ENCODE data around the gene ALG2. TPM values are rescaled to one million over a fixed set of nuclear protein-coding genes. Genes with fewer than 3 reads are reported as not detected.

The ALG2 gene
- total and polyA plus RNA-seq, 2 of the 13 experiments (the other 11 are each of a cell fraction or from before 2014, with no cell fraction given), result 46.2 to 49.0 TPM

DNA sequence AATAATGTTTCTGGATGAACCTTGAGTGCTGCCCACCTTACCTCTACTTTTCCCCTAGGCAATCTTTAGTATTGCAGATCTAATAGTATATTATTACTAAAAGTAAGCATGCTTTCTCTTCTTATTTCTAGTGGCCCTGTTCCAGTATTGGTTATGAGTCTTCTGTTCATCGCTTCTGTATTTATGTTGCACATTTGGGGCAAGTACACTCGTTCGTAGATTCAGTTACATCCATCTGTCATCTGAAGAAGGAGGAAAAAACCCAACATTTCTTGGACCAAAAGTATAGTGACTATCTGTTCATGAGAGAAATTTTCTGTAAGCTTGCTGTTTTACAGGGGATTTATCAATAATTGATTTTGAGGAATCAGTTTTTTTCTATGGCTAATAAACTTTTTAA lies 8.5 kb upstream of the ALG2 start:
- ATAC-seq (no peak), FAIRE-seq (no peak), DNase-seq (ENCODE audit: low spot score) (no peak)
- 97% methylated on average over 3 of the region's 3 CpGs for WGBS (ENCODE audit: low lambda C conversion rate)
- no peak overlapping the region for H3K4me2 ChIP-seq (ENCODE audit: low read depth, low read length)
- in situ Hi-C loops (cut with HindIII; ENCODE audit: extremely low pct_ligation_motif_present, low pct_unique_long_range_greater_than_20kb) (no loop called here), intact Hi-C loops (cut with micrococcal nuclease; ENCODE audit: unreplicated experiment) (no loop called here)
- ChIA-PET POLR2A (interaction anchor here (4.9 kb wide), 1 partner anchor 8 kb away, joined by 27 read pairs; the partner anchor contains the start of genes ALG2 and SEC61B), CTCF (ENCODE audit: low intra/inter-chr PET ratio, low total read pairs) (no interaction called here)
- no peaks in the 10 kb centered on the region; the same call in 1 of the 2 replicates for H4K20me1 ChIP-seq (ENCODE audit: insufficient read depth, low read length)
- H3K27me3 ChIP-seq (ENCODE audit: control insufficient read depth in 1 of 2, insufficient read depth in 2 of 2, low read length in 2 of 2), result no peaks in the 10 kb centered on the region
- peaks cover 20% of the 10 kb centered on the region for H3K79me2 ChIP-seq (ENCODE audit: insufficient read depth, low read length)
- no peak overlapping the region for H3K27ac ChIP-seq (ENCODE audit: extremely low read length, insufficient read depth, low read length)
- no peak for TF ChIP-seq GABPB1 (CRISPR knock-in tag; IDR thresholded peaks at IDR 0.05)
- TF ChIP-seq, protein P1, sequence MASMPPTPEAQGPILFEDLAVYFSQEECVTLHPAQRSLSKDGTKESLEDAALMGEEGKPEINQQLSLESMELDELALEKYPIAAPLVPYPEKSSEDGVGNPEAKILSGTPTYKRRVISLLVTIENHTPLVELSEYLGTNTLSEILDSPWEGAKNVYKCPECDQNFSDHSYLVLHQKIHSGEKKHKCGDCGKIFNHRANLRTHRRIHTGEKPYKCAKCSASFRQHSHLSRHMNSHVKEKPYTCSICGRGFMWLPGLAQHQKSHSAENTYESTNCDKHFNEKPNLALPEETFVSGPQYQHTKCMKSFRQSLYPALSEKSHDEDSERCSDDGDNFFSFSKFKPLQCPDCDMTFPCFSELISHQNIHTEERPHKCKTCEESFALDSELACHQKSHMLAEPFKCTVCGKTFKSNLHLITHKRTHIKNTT (CRISPR knock-in tag; IDR thresholded peaks at IDR 0.05), result no peak
- TF ChIP-seq ZNF839 (CRISPR knock-in tag; IDR thresholded peaks at IDR 0.05; ENCODE audit: borderline replicate concordance), result no peak
- TF ChIP-seq ARHGAP35 (CRISPR knock-in tag; IDR thresholded peaks at IDR 0.05; ENCODE audit: borderline replicate concordance), result no peak
- TF ChIP-seq, protein P2, sequence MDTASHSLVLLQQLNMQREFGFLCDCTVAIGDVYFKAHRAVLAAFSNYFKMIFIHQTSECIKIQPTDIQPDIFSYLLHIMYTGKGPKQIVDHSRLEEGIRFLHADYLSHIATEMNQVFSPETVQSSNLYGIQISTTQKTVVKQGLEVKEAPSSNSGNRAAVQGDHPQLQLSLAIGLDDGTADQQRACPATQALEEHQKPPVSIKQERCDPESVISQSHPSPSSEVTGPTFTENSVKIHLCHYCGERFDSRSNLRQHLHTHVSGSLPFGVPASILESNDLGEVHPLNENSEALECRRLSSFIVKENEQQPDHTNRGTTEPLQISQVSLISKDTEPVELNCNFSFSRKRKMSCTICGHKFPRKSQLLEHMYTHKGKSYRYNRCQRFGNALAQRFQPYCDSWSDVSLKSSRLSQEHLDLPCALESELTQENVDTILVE (CRISPR knock-in tag; IDR thresholded peaks at IDR 0.05), result no peak
- TF ChIP-seq FOXJ3 (CRISPR knock-in tag; IDR thresholded peaks at IDR 0.05; ENCODE audit: borderline replicate concordance), result no peak
- TF ChIP-seq HDAC1 (CRISPR knock-in tag; IDR thresholded peaks at IDR 0.05), result no peak
- no peak for TF ChIP-seq TEAD2 (CRISPR knock-in tag; IDR thresholded peaks at IDR 0.05)
- no peak for TF ChIP-seq NCOA5 (CRISPR knock-in tag; IDR thresholded peaks at IDR 0.05)
- peaks cover 15 to 65% of the 10 kb centered on the region in 2 experiments for H3K36me3 ChIP-seq (replicated peaks in 1 of 2; ENCODE audit: control insufficient read depth in 1 of 2, insufficient read depth in 2 of 2, low read length in 2 of 2)
- no peaks in the 10 kb centered on the region for H3K9me3 ChIP-seq (ENCODE audit: low read length)
- H3K4me3 ChIP-seq (replicated peaks in 1 of 3; ENCODE audit: insufficient read depth in 1 of 3, low read depth in 2 of 3, low read length in 3 of 3), result no peak overlapping the region
- peaks cover 24% of the 10 kb centered on the region for H3K4me1 ChIP-seq (ENCODE audit: insufficient read depth, low read length)
- no peak overlapping the region for H2AFZ ChIP-seq (ENCODE audit: low read length)
- H3K9ac ChIP-seq (ENCODE audit: insufficient read depth, low read depth, low read length), result no peak overlapping the region
- no TSS peak for BruUV-seq (replicated peaks)

All from HepG2 (cell line).